Breast epithelium (tissue), 3 donors: Measurements from ENCODE around the gene CTSS.

Experiments
- POLR2AphosphoS5 ChIP-seq, 3 donors: sonication (generic); formaldehyde crosslinking; IDR thresholded peaks; one replicate each; pipeline ENCODE4 v1.6.1; 2017; ENCODE audit warnings: antibody characterized with exemption in 3 of 3
- TF ChIP-seq, protein P1 (sequence below), 3 donors: fragments of 450-650 bp; IDR thresholded peaks; one replicate each; pipeline ENCODE4 v1.5.1; 2016 to 2017; ENCODE audit warnings: antibody characterized with exemption in 3 of 3, mild to moderate bottlenecking in 3 of 3, moderate library complexity in 3 of 3

DNA sequence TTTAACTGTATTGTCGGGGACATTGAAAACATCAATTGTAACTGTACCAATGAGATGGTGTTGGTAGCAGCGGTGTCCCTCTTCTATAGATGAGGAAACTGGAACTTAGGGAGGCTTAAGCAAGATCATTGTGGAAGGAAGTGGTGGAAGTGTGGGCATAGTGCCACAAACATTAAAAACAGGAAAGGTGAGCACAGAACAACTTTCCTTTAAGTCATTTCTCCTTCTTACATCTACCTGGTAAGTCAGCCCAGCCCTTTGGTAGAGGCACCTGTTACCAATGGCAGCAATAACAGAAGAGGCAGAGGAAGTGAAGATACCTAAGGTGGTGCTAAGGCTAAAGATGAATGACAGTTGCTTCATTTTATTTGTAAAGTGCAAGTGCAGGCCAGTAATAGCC lies 12.0 kb upstream of the CTSS start:
- TF ChIP-seq, protein P1, sequence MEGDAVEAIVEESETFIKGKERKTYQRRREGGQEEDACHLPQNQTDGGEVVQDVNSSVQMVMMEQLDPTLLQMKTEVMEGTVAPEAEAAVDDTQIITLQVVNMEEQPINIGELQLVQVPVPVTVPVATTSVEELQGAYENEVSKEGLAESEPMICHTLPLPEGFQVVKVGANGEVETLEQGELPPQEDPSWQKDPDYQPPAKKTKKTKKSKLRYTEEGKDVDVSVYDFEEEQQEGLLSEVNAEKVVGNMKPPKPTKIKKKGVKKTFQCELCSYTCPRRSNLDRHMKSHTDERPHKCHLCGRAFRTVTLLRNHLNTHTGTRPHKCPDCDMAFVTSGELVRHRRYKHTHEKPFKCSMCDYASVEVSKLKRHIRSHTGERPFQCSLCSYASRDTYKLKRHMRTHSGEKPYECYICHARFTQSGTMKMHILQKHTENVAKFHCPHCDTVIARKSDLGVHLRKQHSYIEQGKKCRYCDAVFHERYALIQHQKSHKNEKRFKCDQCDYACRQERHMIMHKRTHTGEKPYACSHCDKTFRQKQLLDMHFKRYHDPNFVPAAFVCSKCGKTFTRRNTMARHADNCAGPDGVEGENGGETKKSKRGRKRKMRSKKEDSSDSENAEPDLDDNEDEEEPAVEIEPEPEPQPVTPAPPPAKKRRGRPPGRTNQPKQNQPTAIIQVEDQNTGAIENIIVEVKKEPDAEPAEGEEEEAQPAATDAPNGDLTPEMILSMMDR (IDR thresholded peaks at IDR 0.05), result no peak
- no peak for TF ChIP-seq POLR2AphosphoS5 (IDR thresholded peaks at IDR 0.05)
